Stimulated activated CD4-positive, alpha-beta T cell treated with anti-CD3 and anti-CD28 coated beads, Interleukin-15, amount 100 ng/mL, for 1 hour (primary cell): ENCODE measurements around the gene THSD7B.
"Not testable (repeated sequence)": the region's sequence is repeated elsewhere in the genome, so short reads cannot be mapped to it uniquely, and the experiment has no call there.

Source experiments
- DNase-seq, 2 donors: peaks; one replicate each; pipeline ENCODE4 v3.0.0-alpha.2; 2020; ENCODE audit warnings: low read depth in 1 of 2, low spot score in 1 of 2

THSD7B gene

GRCh38 chr2:137039482-137040152 is 274.3 kb downstream of the THSD7B start:
- DNase-seq = no peak

- DNase-seq = no peak
Observed at GRCh38 chr2:137047369-137047768, 282.0 kb downstream of the THSD7B start.

GRCh38 chr2:137048455-137048854 is 283.1 kb downstream of the THSD7B start:
- no peak for DNase-seq

GRCh38 chr2:137049518-137049917 is 284.2 kb downstream of the THSD7B start:
- DNase-seq = no peak

DNA sequence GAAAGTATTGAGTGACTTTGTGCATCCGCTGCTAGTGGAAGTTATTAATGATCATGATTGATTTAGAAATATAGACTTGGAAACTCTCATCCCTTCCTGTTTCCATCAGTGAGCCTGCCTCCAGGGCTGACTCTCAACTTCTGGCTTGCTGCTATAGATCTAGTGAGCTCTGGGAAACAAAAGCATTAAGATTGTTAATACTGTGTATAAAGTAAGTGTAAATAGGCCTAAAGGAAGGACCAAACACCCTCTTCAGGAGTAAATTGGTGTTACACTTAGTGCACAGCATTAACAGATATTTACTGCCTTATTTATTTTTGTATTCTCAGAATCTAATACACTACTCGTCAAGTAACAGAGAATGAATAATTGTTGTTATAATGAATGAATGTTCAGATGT is 285.6 kb downstream of the THSD7B start:
- DNase-seq = no peak

GRCh38 chr2:137051778-137052398 is 286.5 kb downstream of the THSD7B start:
- no peak for DNase-seq

- no peak for DNase-seq
Observed at GRCh38 chr2:137056704-137057103, 291.4 kb downstream of the THSD7B start.

DNA sequence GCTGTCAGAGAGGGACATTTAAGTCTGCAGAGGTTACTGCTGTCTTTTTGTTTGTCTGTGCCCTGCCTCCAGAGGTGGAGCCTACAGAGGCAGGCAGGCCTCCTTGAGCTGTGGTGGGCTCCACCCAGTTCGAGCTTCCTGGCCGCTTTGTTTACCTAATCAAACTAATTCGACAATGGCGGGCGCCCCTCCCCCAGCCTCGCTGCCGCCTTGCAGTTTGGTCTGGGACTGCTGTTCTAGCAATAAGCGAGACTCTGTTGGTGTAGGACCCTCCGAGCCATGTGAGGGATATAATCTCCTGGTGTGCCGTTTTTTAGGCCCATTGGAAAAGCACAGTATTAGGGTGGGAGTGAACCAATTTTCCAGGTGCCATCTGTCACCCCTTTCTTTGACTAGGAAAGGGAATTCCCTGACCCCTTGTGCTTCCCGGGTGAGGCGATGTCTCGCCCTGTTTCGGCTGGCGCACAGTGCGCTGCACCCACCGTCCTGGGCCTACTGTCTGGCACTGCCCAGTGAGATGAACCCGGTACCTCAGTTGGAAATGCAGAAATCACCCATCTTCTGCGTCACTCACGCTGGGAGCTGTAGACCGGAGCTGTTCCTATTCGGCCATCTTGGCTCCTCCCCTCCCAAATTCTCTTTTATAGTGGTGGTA is 310.9 kb downstream of the THSD7B start:
- DNase-seq = not testable (repeated sequence)

GRCh38 chr2:137091704-137092103 is 326.4 kb downstream of the THSD7B start:
- no peak for DNase-seq

- DNase-seq = no peak
Observed at GRCh38 chr2:137093116-137093515, 327.8 kb downstream of the THSD7B start.

DNA sequence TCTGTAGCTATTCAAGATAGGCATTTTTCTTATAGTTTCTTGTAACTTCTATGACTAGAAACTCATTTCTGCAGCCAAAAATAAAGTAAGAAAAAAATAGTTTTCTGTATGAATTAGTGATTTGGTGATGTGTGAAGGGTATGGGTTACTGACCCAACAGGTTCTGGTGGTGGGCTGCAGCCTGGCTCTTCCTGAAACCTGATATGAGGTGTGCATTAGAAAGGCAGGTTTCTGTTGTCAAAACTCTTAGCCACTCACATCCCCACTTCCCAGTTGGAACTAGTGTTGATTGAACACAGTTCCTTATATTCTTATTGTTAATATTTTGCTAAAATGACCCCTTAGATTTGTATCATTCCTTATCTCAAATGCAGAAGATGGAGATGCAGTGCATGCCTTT is 330.8 kb downstream of the THSD7B start:
- no peak for DNase-seq

- DNase-seq = no peak
Observed at GRCh38 chr2:137096693-137097092, 331.3 kb downstream of the THSD7B start.

- DNase-seq = not testable (repeated sequence)
Observed at GRCh38 chr2:137101814-137102213, 336.5 kb downstream of the THSD7B start.

- no peak for DNase-seq
Observed at GRCh38 chr2:137107904-137108303, 342.6 kb downstream of the THSD7B start.

DNA sequence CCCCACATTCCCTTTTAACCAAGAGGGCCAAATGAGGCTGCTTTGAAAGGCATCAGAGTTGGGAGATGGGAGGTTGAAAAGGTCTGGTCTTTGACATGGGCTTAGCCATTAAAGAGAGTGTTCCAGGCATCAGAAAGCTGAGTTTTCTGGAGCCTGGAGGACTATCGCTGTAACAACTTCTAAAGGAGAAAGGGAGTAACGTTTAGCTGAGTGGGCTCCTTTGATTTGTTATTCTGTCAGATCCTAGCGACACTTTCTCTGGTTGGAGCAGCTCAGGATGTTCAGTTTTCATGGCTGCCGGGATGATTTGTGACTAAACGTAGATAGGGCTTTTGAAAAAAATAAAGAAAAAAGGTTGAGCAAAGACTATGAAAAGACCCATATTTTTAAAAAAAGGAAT is 346.6 kb downstream of the THSD7B start:
- DNase-seq = no peak

GRCh38 chr2:137115081-137115794 is 349.9 kb downstream of the THSD7B start:
- no peak for DNase-seq

GRCh38 chr2:137115795-137116089 is 350.4 kb downstream of the THSD7B start:
- DNase-seq = no peak

DNA sequence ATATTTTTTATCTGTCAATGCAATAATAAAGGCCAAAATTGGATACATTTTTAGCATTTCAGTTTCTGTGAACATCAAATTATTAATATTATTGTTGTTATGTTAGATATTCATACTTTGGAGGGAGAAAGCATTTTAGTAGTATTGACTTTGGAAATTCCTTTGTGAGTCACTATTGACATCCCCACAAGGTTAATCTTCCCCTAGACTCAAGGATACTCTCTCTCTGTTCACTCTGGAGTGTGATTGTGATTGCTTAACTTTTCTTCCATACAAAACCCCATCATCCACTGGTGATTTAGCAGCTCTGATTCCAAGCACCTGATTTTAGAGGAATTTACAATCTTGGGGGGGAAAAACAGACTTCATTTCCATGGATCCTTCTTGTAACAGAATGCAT is 352.0 kb downstream of the THSD7B start:
- DNase-seq = no peak

GRCh38 chr2:137118140-137118539 is 352.8 kb downstream of the THSD7B start:
- no peak for DNase-seq

- DNase-seq = no peak
Observed at GRCh38 chr2:137123226-137123625, 357.9 kb downstream of the THSD7B start.

DNA sequence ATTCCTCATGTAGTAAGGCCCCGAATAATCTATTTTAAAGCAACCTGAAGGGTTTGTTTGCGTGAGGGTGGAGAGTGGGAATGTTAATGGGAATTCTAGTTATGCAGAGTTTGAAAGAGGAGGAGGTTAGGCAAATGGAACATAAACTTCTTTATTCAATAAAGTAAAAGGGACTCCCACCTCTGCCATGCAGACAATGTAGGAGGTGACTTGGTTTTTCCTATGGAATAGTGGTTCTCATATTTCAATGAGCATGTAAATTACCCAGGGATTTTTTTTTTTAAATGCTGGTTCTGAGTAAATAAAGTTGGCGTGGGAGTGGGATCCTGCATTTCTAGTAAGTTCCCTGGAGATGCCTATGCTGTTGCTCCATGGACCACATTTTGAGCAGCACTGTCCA is 367.9 kb downstream of the THSD7B start:
- no peak for DNase-seq

- no peak for DNase-seq
Observed at GRCh38 chr2:137138263-137138662, 372.9 kb downstream of the THSD7B start.
